Measurements from ENCODE around the gene LYZL6.

The LYZL6 gene

GRCh38 chr17:35943537-35943936 lies at the start of gene LYZL6:
Gene LYZL6, minus strand, starts transcription at chr17:35943713. Its CDS starts 4,357 bp downstream, at chr17:35939356.
- DNase-seq: no peak

GRCh38 chr17:35991075-35991474 lies 47.6 kb upstream of the LYZL6 start:
- no peak for DNase-seq

GRCh38 chr17:35988164-35988563 lies 44.7 kb upstream of the LYZL6 start:
- DNase-seq: no peak

- DNase-seq: no peak
Measured at GRCh38 chr17:35986643-35987042, 43.1 kb upstream of the LYZL6 start, which contains the start of gene CCL14. Gene CCL14, minus strand, starts transcription at chr17:35986729. Its CDS starts 80 bp downstream, at chr17:35986649.

GRCh38 chr17:35984140-35984539 lies 40.6 kb upstream of the LYZL6 start:
- DNase-seq: no peak

GRCh38 chr17:35982409-35983191 lies 39.1 kb upstream of the LYZL6 start:
- no peak for DNase-seq

- no peak for DNase-seq
Measured at GRCh38 chr17:35981908-35982330, 38.4 kb upstream of the LYZL6 start.

- no peak for DNase-seq
Measured at GRCh38 chr17:35981246-35981645, 37.7 kb upstream of the LYZL6 start, which contains the start of gene CCL16. Gene CCL16, minus strand, starts transcription at chr17:35981497. Its CDS starts 77 bp downstream, at chr17:35981420.

- no peak for DNase-seq
Measured at GRCh38 chr17:35978346-35978745, 34.8 kb upstream of the LYZL6 start.

GRCh38 chr17:35977509-35977908 lies 34.0 kb upstream of the LYZL6 start:
- no peak for DNase-seq

- no peak for DNase-seq
Measured at GRCh38 chr17:35973333-35974260, 30.1 kb upstream of the LYZL6 start.

- DNase-seq: no peak
Measured at GRCh38 chr17:35972945-35973332, 29.4 kb upstream of the LYZL6 start.

GRCh38 chr17:35972535-35972934 lies 29.0 kb upstream of the LYZL6 start:
- DNase-seq: no peak

- DNase-seq: no peak
Measured at GRCh38 chr17:35972066-35972465, 28.6 kb upstream of the LYZL6 start.

- DNase-seq: peak; percentile 15 to 39 (median 34)
Measured at GRCh38 chr17:35969558-35970380, 26.3 kb upstream of the LYZL6 start.

GRCh38 chr17:35968520-35969054 lies 25.1 kb upstream of the LYZL6 start:
- DNase-seq: no peak

- DNase-seq: no peak
Measured at GRCh38 chr17:35965272-35965671, 21.8 kb upstream of the LYZL6 start.

- DNase-seq: no peak
Measured at GRCh38 chr17:35963663-35964062, 20.1 kb upstream of the LYZL6 start.

GRCh38 chr17:35953720-35954119 lies 10.2 kb upstream of the LYZL6 start:
- DNase-seq: no peak

- DNase-seq: no peak
Measured at GRCh38 chr17:35949401-35949800, 5.9 kb upstream of the LYZL6 start.

GRCh38 chr17:35948092-35948491 lies 4.6 kb upstream of the LYZL6 start:
- DNase-seq: no peak

- DNase-seq: peak in 1 of 4 experiments; percentile 14
Measured at GRCh38 chr17:35947156-35947585, 3.7 kb upstream of the LYZL6 start.
